ENCODE measurements around the gene ABCB11. TPM values are rescaled to one million over a fixed set of nuclear protein-coding genes. Genes with fewer than 3 reads are reported as not detected.

Gene ABCB11
- total and polyA plus RNA-seq, 9 of the 15 experiments (the other 6 are each of a cell fraction or from before 2014, with no cell fraction given): 0.04 to 0.51 (median 0.10) TPM; not detected in 1

GRCh38 chr2:169050476-169051240 is 19.5 kb upstream of the ABCB11 start (continued):
- TF ChIP-seq BCLAF1 (IDR thresholded peaks at IDR 0.05; ENCODE audit: borderline replicate concordance in 1 of 2, control insufficient read depth in 1 of 2, low read depth in 2 of 2, low read length in 1 of 2) (peak in 1 of 2 experiments; percentile 37; a peak in 1 of 4 replicates), TSHZ1 (CRISPR knock-in tag; IDR thresholded peaks at IDR 0.05) (no peak), POLR2A (conservative IDR thresholded peaks at IDR 0.05) (no peak), SMARCE1 (IDR thresholded peaks at IDR 0.05) (peak; percentile 98), COPS2 (conservative IDR thresholded peaks at IDR 0.05) (no peak), GTF3C2 (IDR thresholded peaks at IDR 0.05; ENCODE audit: borderline replicate concordance, extremely low read depth, insufficient read length) (no peak), RERE (CRISPR knock-in tag; IDR thresholded peaks at IDR 0.05; ENCODE audit: borderline replicate concordance) (no peak), ARID1B (IDR thresholded peaks at IDR 0.05) (peak; percentile 96), IRF2 (CRISPR knock-in tag; IDR thresholded peaks at IDR 0.05) (no peak), ZNF165 (CRISPR knock-in tag; IDR thresholded peaks at IDR 0.05; ENCODE audit: borderline replicate concordance) (no peak)
